Hematopoietic multipotent progenitor cell treated with erythropoietin and hydrocortisone succinate and interleukin-3 and kit ligand, for 6 days (in vitro differentiated cells): Measurements from ENCODE around the gene ARHGAP12.

Experiments used
- DNase-seq: peaks from one replicate; pipeline ENCODE4 v3.0.0-alpha.2; 2015

The ARHGAP12 gene

DNA sequence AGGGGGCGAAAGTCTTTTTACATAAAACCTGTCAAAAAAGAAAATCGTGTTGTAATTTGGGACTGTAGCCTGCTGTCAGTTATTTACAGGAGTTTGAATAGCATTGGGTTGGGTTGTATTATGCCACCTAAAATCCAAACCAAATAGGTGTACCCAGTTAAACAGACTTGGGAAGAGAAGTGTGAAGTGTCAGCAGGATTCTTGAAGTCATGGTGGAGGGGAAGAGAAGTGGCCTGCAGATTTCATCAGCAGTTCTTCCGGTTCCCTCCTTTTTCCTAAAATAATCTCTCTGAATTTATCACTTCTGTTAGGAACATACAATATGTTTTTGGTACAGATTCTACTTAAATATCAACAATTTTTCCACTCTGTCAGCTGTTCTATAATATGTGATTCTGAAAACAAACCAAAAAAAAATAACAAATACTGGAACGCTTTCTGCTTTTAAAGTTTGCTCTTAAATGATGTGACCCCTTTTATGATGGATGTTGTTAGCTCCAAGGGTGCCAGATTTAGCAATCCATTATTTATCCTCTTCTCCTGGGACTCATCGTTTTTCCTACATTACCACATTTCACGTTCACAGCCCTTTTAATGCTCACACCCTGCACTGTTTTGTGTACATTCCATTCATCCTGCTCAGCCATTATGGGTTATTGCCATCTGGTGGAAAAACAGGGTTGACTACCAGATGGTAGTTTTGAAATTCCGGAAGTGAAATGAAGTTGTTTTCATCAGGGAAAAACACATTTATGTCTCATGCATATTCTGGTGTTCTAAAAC, 18.7 kb upstream of the ARHGAP12 start:
- no peak for DNase-seq

GRCh38 chr10:31945392-31945791, 16.8 kb upstream of the ARHGAP12 start:
- DNase-seq = no peak

GRCh38 chr10:31944071-31944433, 15.4 kb upstream of the ARHGAP12 start:
- DNase-seq = no peak

DNA sequence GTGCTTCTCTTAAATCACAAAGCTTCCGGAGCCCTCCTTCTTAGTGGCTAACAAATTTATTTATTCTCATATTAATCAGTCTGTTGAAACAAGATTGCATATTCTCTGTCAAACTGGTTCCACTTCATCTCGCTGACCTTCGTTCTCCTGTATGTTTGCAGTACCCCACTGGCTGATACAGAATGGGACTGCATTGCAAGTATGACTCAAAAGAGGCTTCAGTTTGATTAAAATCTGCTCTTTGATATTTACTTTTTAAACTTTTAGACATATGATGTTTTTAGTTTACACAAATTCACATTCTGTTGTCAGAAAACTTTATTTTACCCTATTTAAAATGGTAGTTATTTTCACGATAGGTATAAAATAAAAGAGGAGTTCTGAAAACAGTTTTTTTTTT, 14.3 kb upstream of the ARHGAP12 start:
- DNase-seq = no peak

GRCh38 chr10:31942435-31942834, 13.8 kb upstream of the ARHGAP12 start:
- no peak for DNase-seq

- DNase-seq = no peak
These were observed 12.4 kb upstream of the ARHGAP12 start for GRCh38 chr10:31940839-31941653.

DNA sequence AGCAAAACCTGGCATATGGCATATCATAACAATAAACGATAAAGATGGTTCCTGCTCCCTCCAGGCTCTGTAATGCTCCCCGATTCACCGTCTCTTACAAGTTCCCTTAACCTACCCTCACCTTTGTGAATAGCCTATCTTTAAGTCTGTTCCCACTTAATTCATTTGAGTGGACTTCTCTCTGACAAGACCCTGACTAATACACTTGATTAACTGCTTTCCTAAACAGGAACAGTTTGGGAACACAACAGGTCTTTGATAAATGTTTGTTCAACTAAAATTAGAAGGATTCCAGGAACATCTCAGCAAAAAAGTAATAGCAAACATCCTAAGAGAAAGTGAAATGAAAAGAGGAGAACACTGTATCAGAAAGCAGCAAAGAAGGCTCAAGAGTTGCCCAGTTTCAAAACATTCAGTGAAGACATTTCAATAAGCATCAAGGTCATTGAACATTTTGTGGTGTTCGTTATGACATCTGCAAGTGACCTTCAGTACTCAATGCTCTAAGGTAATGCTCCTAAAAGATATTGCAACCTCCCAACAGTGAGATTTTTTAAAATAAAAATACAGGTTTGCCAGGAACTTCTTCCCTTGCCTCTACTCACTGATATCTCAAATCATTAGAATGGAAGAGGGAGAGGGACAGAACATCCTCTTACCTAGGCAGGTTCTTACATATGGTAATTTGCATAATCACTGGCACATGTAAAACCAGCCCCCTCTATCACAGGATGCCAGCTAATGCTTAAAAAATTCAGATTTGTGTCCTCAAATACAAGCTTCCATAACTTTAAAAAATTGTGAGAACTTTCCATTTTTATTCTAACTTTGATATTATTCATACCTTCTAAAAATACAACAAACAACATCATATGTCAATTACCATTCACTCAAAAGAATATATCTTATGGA, 11.4 kb upstream of the ARHGAP12 start:
- no peak for DNase-seq

DNA sequence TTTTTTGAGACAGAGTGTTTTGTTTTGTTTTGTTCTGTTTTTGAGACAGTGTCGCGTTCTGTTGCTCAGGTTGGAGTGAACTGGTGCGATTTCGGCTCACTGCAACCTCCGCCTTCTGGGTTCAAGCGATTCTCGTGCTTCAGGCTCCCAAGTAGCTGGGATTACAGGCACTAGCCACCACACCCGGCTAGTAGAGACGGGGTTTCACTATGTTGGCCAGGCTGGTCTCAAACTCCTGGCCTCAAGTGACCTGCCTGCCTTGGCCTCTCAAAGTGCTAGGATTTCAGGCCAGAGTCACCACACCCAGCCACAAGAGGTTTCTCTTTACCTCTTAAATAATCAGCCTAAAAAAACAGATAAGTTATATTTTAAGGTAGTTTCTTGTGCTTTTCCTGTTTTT, 8.7 kb upstream of the ARHGAP12 start:
- no peak for DNase-seq

GRCh38 chr10:31936933-31937332, 8.3 kb upstream of the ARHGAP12 start:
- DNase-seq = no peak

GRCh38 chr10:31936086-31936485, 7.5 kb upstream of the ARHGAP12 start:
- no peak for DNase-seq

DNA sequence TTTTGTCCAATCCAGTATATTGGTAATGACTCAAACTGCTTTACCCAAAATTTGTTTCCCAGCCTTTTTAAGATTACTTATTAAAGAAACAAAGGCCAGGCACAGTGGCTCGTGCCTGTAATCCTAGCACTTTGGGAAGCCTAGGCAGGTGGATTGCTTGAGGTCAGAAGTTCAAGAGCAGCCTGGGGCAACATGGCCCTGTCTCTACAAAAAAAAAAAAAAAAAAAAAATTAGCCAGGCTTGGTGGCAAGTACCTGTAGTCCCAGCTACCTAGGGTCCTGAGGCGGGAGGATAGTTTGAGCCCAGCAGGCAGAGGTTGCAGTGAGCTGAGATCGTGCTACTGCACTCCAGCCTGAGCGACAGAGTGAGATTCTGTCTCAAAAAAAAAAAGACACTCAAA, 7.0 kb upstream of the ARHGAP12 start:
- DNase-seq = no peak

DNA sequence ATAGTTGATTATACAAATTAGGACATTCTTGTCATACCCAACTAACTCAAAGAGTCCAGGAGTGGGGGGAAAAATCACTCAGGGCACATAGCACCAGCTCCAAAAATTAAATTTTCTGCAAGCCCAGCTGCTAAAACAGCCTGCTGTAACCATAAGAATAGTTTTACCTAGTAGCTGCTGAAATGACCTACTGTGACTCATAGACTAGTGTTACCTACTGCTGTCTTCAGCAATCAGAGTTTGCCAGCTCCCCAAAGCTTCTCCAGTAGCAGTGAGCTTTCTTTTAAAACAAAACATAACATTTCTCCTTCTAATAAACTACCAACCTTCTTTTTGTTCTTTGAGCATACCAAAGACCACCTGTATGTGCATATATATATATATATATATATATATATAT, 4.2 kb upstream of the ARHGAP12 start:
- DNase-seq = no peak

DNA sequence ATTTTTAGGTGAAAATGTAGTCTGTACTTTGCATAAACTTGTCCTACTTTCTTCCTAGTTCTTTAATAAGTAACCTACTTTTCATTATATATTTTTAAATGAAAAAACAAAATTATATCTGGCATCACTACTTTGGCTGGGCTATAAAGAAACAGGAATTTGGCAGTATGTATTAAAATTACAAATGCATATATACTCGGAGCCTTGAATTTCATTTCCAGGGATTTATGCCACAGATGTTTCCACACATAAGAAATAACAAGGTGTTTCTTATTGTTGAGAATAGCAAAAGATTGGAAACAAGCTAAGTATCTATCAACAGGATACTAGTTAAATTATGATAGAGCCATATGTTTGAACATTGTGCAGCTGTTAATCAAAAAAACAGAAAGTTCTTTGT, 2.2 kb upstream of the ARHGAP12 start:
- no peak for DNase-seq

- DNase-seq = peak; percentile 81
These were observed 1.6 kb upstream of the ARHGAP12 start for GRCh38 chr10:31930023-31930751.

DNA sequence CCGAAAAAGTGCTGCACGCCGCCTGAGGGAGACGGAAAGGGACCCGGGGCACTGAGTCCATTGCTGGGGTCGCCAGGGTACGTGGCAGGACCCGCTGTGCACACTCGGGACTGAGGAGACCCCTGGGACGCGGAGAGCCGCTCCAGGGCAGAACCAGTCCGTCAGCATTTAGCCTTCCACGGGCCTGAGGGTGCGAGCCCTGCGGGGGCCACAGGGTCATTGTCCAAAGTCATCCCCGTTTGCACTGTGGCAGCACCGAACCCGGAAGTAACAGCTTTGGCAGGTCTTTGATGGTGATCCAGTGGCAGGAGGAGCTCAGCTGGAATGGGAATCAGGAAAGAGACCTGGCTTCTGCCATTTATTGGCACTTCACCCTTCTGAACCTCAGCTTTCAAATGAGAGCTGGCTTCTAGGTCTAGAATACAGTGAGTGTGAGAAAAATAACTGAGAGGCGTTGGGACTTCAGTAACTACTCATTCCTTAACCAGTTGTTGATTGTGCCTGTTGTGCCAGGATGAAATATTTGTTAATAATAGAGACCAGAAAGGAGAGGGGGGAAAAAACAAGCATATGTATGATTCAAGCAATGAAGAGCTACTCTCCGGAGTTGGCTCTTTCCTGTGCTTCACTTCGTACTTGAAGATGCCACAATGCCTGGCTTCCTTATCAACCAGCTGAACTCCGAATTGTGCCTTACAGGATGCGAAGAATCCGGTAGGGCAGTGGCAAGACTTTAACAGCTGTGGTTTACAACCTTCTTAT, 811 bp upstream of the ARHGAP12 start:
- peak; percentile 54 for DNase-seq

DNA sequence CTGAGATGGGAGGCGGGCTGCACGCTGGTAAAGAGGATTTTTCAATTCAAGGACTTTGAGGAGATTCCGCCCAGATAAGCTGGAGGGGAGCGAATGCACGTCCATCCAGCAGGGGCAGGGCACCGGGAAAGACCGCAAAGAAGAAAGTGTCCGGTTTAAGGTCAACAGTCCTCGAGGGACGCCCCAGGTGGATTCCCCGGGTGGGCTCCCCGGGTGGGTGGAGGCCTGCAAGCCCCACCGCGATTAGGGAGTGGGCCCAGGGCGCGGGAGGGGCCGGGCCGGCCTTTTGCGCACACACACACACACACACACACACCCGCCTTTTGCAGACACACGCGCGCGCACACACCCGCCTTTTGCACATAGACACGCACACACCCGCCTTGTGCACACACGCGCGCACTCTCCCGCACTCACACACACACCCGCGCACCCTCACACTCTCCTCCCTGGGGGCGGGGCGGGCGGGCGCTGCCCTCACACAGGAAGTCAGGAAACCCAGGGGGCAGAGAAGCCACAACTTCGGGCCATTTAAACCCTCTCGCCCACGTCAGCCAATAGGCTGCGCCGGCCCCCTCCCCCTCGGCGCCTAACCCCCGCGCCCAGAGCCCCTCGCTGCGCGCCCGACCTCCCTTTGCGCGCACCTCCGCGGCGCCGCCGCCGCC, 615 bp downstream of the ARHGAP12 start:
- peak; percentile 71 for DNase-seq

DNA sequence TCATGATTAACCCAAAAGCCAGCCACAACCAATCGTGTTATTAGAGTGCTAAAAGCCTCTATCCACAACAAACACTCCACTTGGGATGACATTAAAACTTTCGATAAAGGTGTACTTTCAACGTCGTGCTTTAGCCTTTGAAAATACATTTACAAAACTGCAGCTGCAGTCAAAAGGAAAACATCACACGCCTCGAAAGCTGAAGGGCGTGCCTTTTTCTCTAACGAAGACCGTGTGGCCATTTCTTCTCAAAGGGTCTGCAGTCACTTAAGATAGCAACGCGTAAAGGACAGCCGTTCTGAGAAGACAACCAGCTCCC, 1.1 kb downstream of the ARHGAP12 start:
- peak; percentile 62 for DNase-seq

GRCh38 chr10:31926765-31927564, 1.7 kb downstream of the ARHGAP12 start:
- no peak for DNase-seq

- no peak for DNase-seq
These were observed 2.5 kb downstream of the ARHGAP12 start for GRCh38 chr10:31926160-31926559.

DNA sequence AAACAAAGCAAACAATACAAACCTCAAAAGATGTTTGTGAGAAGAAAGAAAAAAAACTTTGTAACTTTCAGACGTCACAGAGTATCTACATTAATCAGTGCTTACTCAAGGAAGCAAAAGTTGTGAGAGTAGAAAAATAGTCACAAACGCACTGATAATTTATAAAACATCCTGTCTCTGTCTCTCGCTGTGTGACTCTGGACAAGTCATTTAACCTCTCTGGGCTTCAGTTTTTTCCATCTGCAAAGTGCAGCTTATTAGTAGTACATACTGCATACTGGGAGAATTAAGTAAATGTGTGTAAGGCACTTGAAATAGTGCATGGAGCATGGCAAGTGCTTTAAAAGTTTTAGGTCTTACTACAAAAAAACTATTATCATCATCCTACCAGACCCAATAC, 3.8 kb downstream of the ARHGAP12 start:
- no peak for DNase-seq

GRCh38 chr10:31923389-31923788, 5.2 kb downstream of the ARHGAP12 start:
- no peak for DNase-seq
